HL-60/S4 treated with phorbol 12-myristate 13-acetate at 8.2 ng/mL for 4 days and 3 days (cell line): ENCODE measurements around the gene PGBD1.

ENCODE experiments used
- in situ Hi-C: fragments of 300-500 bp; cut with MboI; formaldehyde crosslinking; loops from 2 replicates; pipeline ENCODE4 v1.15.0; 2022; ENCODE audit warnings: low sequenced_read_pairs

The PGBD1 gene, protein sequence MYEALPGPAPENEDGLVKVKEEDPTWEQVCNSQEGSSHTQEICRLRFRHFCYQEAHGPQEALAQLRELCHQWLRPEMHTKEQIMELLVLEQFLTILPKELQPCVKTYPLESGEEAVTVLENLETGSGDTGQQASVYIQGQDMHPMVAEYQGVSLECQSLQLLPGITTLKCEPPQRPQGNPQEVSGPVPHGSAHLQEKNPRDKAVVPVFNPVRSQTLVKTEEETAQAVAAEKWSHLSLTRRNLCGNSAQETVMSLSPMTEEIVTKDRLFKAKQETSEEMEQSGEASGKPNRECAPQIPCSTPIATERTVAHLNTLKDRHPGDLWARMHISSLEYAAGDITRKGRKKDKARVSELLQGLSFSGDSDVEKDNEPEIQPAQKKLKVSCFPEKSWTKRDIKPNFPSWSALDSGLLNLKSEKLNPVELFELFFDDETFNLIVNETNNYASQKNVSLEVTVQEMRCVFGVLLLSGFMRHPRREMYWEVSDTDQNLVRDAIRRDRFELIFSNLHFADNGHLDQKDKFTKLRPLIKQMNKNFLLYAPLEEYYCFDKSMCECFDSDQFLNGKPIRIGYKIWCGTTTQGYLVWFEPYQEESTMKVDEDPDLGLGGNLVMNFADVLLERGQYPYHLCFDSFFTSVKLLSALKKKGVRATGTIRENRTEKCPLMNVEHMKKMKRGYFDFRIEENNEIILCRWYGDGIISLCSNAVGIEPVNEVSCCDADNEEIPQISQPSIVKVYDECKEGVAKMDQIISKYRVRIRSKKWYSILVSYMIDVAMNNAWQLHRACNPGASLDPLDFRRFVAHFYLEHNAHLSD

DNA sequence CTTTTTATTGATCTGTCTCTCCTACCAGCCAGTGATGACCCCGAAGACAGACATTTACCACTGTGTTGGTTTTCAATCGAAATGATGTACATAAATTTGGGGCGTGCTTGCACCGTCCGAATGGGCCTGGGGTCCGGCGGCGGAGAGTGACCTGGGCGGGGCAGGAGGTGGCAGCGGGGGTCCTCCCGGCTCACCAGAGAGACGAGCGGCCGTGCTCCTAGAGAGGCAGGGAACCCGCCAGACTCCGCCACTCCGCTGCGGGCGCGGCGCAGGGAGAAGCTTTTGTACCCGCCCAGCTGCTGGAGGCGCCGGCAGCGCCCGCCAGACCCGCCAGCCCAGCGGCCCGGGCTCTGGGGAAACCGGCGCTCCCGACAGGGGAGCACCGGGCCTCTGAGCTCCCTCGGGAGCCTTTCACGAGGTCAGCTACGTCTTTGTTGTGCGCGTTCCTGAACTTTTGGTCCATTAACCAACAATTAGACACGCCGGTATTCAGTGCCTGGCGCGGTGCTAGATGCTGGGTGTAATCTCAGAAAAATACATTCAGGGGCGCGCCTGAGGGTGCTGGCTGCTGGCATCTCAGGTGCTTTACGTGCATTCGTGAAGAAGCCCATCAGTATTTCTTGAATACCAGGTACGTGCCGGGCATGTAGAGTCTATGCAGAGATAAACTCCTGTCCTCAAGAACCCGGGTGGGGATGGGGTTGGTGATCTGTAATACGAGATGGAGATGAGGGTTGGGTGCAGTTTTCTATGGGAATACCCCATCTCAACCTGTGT is at the start of gene PGBD1:
PGBD1 (plus strand) TSS at position 285 of the 777 bp plus-strand sequence. CDS start 2,242 bp downstream, outside the sequence.
- in situ Hi-C loops, result no loop called here

- in situ Hi-C loops, result no loop called here
Measured at GRCh38 chr6:28232785-28233184, 48.6 kb upstream of the PGBD1 start.

DNA sequence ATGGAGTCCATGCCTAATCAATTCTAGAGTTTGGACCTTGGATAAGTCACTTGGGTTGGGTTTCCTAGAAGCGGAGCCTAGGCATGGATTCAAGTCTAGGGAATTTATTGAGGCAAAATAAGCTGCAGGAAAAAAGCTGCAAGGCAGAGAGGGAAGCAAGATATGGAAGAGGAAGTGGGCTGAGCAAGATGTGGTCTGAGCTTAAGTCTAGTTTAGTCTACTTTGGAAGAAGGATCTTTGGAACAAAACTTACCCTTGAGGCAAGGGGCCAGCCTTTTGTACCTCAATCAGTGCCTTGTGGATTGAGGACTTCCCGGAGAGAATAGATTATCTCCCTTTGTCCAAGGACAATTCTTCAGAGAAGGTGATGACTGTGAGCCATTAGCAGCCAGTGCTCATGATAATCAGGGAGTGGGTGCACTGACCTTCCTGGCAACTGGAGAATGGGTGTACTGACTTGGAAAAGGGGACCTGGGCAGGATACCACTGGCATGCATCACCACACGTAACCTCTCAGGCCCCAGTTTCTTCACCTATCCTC is 45.4 kb upstream of the PGBD1 start:
- in situ Hi-C loops, result no loop called here

- in situ Hi-C loops, result no loop called here
Measured at GRCh38 chr6:28239636-28240035, 41.7 kb upstream of the PGBD1 start.

DNA sequence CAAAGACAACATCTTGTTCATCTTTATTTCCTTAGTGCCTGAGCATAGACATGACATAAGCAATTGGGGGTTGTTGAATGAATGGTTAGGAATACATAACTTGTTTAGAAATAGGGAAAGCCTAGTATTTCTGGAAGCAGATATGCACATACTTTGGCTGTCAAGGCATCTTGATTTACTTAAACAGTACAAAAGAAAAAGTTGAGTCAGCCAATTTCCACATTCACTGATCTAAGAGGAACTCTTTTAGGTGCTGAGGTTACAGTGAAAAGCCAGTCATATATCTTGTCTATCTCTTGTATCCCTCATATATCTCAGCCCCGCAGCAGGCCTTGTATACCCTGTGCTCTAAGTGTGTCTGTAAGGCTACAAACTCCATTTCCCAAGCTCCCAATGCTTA is 40.9 kb upstream of the PGBD1 start:
- in situ Hi-C loops, result no loop called here

GRCh38 chr6:28243946-28244345 is 37.4 kb upstream of the PGBD1 start:
- in situ Hi-C loops, result no loop called here

DNA sequence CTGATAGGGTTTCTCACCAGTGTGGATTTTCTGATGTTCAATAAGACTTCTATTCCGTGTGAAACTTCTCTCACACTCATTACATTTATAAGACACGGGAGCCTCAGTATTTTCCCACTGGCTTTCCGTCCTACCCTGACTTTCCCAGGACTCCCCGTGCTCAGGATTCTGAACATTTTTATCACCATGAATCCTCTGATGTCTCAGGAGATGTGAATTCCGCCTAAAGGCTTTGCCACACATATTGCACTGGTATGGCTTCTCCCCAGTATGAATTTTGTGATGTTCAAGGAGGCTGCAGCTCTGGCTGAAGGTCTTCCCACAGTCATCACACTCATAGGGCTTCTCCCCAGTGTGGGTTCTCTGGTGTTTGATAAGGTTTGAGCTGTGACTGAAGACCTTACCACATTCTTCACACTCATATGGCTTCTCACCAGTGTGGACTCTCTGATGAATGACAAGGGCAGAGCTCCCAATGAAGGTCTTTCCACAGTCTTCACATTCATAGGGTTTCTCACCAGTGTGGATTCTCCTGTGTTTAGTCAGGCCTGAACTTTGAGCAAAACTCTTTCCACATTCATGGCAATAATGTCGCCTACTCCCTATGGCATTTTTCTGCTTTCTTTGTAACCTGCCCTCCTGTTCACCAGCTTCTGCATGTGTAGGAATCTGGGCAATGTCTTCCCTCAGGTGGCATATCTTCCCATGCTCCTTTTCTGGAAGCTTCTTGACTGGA is 36.0 kb upstream of the PGBD1 start:
- in situ Hi-C loops, result no loop called here

- in situ Hi-C loops, result no loop called here
Measured at GRCh38 chr6:28248916-28249315, 32.5 kb upstream of the PGBD1 start.

DNA sequence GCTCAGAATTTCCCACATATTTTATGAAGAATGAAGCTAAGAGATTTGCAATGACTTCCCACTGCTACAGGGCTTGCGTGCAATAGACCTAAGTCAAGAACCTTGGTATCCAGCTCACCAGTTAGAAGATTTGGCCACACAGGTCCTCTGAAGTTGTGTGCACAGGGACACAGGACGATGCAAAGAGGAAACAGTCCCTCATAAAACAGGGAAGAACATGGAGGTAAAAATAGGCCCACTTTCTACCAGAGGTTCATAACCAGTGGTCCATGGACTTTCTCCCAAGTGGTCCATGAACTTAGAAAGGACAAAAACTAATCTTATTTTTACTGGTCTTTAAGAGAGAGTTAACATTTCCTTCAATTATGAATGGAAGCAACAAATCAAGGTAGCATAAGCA is 30.6 kb upstream of the PGBD1 start:
- in situ Hi-C loops, result no loop called here

- in situ Hi-C loops, result no loop called here
Measured at GRCh38 chr6:28251661-28252008, 29.7 kb upstream of the PGBD1 start.

- in situ Hi-C loops, result no loop called here
Measured at GRCh38 chr6:28252009-28252975, 29.1 kb upstream of the PGBD1 start, which contains the start of gene ZKSCAN4. ZKSCAN4 (minus strand) TSS chr6:28252269; CDS start chr6:28251980, 289 bp downstream.

- in situ Hi-C loops, result no loop called here
Measured at GRCh38 chr6:28254121-28254519, 27.3 kb upstream of the PGBD1 start.

DNA sequence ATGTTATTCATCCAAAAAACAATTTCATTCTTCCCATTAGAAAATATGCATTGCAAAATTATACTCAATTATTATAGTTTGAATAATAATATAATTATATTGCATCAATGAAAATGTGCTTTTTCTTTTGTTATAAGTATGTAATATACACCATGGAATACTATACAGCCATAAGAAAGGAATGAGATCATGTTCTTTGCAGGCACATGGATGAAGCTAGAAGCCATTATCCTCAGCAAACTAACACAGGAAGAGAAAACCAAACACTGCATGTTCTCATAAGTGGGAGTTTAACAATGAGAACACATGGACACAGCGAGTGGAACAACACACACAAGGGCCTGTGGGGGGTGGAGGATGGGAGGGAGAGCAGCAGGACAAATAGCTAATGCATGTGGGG is 24.3 kb upstream of the PGBD1 start:
- in situ Hi-C loops, result no loop called here

- in situ Hi-C loops, result no loop called here
Measured at GRCh38 chr6:28258877-28259777, 22.2 kb upstream of the PGBD1 start, which contains the start of gene NKAPL. NKAPL (plus strand) TSS chr6:28259297; CDS start chr6:28259372, 75 bp downstream.

DNA sequence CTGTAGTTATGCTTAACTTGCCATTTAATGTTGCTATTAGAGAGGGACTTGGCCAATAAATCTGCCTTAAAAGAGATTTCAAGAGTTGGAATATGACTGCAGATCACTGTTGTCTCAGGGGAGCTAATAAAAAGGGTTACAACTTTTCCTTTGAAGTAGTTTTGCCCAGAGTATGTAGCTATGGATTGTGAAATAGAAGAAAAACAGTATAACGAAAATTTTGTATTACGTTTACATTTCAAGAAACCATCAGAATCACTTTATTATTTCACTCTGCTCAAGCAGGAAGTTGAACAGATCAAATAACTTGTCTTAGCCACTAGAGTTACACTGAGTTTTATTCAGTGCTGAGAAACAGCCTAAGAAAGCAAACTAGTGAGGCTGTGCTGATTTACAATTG is 17.4 kb upstream of the PGBD1 start:
- in situ Hi-C loops, result no loop called here

DNA sequence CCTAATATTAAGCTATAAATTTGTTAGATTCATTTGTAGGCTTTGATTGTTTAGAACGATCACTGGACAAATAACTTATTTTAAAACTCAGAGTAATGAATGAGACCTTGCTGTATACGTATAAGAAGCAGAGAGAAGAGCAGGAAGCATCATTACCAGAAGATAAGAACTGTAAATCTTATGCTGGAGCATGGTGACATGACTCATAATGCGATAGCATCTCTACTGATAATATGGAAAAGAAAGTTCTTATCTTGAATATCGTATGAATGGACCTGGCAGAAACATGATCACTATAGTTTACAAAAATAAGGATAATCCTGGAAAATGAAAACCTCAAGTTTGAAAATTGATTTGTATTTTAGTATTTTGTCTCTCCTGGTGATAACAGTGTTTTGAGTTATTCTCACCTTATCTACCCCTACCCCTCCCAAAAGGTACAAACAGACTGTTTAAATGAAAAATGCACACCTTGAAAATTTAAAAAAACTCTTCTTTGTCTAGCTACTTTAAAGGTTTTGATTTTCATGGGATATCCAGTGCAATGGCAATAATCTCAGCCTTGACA is 16.5 kb upstream of the PGBD1 start:
- in situ Hi-C loops, result no loop called here

DNA sequence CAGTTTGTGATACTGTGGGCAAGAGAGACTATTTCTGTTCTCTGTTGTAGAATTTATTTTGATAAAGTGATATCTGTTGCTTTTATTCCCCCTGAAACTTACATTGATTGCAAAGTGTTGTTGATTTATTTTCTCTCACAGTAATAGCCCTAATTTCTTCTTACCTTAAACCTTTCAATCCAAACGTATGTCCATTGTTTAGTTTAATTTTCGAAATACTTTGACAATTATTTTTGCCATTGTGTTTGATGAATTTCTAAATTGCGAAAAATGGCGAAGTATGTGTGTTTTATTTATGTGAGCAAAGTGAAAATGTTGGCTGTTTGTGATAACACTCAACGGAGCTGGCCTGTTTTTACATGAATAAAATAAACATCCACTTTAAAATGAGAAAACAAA is 14.8 kb upstream of the PGBD1 start:
- in situ Hi-C loops, result no loop called here
